ENCODE data around the gene YWHAB. TPM values are rescaled to one million over a fixed set of nuclear protein-coding genes. Genes with fewer than 3 reads are reported as not detected.

Gene YWHAB
- total RNA-seq, 4 donors from 2014 or later: 110 to 170 (median 133) TPM

DNA sequence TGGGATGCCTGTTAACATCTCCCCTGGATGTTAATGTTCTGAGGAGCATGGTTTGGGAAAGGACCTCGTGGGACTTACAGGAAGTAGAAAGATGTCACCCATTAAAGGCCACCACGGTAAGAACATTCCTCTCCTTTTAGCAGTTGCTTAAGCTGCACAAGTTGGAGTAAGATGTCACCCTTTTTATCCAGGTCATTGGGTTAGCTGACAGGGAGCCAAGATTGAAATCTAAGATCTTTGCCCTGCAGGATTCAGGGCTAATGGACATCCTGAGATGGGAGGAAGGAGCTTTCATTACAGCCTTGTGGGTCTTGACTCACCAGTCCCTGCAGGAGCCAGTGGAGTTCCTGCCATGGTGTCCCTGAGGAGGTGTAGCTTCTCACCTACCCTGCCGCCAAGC lies 46.4 kb downstream of the YWHAB start:
- H3K9me3 ChIP-seq: no peaks in the 10 kb centered on the region
- intact Hi-C loops (cut with DNase I): no loop called here
- H3K27ac ChIP-seq: no peak overlapping the region
- H3K4me3 ChIP-seq: no peak overlapping the region
- no peaks in the 10 kb centered on the region for H3K4me1 ChIP-seq
- DNase-seq: no peak
- peaks cover 0 to 52% (median 0%) of the 10 kb centered on the region in 3 donors for H3K36me3 ChIP-seq
- 74 to 88% methylated on average over 3 of the region's 3 CpGs for WGBS, 2 donors
- no peaks in the 10 kb centered on the region for H3K27me3 ChIP-seq
- TF ChIP-seq, protein P1, sequence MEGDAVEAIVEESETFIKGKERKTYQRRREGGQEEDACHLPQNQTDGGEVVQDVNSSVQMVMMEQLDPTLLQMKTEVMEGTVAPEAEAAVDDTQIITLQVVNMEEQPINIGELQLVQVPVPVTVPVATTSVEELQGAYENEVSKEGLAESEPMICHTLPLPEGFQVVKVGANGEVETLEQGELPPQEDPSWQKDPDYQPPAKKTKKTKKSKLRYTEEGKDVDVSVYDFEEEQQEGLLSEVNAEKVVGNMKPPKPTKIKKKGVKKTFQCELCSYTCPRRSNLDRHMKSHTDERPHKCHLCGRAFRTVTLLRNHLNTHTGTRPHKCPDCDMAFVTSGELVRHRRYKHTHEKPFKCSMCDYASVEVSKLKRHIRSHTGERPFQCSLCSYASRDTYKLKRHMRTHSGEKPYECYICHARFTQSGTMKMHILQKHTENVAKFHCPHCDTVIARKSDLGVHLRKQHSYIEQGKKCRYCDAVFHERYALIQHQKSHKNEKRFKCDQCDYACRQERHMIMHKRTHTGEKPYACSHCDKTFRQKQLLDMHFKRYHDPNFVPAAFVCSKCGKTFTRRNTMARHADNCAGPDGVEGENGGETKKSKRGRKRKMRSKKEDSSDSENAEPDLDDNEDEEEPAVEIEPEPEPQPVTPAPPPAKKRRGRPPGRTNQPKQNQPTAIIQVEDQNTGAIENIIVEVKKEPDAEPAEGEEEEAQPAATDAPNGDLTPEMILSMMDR (IDR thresholded peaks at IDR 0.05): no peak
- TF ChIP-seq POLR2A (IDR thresholded peaks at IDR 0.05): no peak

DNA sequence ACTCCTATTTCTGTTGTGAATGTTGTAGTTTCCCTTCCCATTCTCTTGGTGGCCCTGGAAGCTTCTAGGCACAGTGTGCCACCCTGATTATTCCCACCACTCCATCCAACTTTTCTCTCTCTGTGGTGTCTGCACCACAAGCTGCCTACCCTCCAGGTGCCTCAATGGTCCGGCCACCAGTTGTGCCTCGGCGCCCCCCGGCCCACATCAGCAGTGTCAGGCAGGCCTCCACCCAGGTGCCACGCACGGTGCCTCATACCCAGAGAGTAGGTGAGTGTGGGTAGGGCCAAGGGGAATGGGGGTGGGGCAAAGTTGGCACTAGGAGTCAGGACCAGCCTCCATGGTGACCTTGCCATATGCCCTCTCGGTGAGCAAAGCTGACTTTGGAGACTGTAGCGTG lies 47.4 kb downstream of the YWHAB start:
- no peak for TF ChIP-seq POLR2A (IDR thresholded peaks at IDR 0.05)
- TF ChIP-seq, protein P1 (IDR thresholded peaks at IDR 0.05): no peak
- intact Hi-C loops (cut with DNase I): no loop called here
- Histone ChIP-seq H3K27me3 (no peaks in the 10 kb centered on the region), H3K9me3 (no peaks in the 10 kb centered on the region), H3K4me3 (no peak overlapping the region), H3K36me3 (peaks cover 0 to 62% (median 0%) of the 10 kb centered on the region in 3 donors), H3K27ac (no peak overlapping the region), H3K4me1 (no peaks in the 10 kb centered on the region)
- no peak for DNase-seq
- WGBS, 2 donors: 88 to 98% methylated on average over 3 to 7 of the region's 8 CpGs

DNA sequence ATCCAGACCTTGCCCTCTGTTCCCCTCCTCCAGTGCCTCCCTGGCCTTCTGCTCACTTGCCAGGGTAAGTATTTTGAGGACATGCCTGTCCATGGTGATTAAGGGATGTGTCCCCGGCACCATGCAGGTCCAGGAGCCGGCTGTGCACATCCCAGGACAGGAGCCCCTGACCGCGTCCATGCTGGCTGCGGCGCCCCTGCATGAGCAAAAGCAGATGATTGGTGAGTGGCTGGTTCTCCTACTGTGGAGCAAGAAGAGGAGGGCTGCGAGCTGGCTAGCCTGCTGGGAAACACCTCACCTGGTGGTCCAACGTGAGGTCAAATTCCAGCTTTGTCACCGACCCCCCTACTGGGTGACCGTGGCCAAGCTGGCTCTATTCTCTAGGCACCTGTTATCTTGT lies 51.0 kb downstream of the YWHAB start:
- 88 to 92% methylated on average over 8 of the region's 10 CpGs for WGBS, 2 donors
- no peaks in the 10 kb centered on the region for H3K9me3 ChIP-seq
- no peak overlapping the region for H3K27ac ChIP-seq
- no peak overlapping the region for H3K4me3 ChIP-seq
- intact Hi-C loops (cut with DNase I): no loop called here
- no peak for DNase-seq
- H3K27me3 ChIP-seq: no peaks in the 10 kb centered on the region
- H3K36me3 ChIP-seq: peaks cover 0 to 81% (median 0%) of the 10 kb centered on the region in 3 donors
- TF ChIP-seq POLR2A (IDR thresholded peaks at IDR 0.05): no peak
- TF ChIP-seq, protein P1 (IDR thresholded peaks at IDR 0.05): no peak
- H3K4me1 ChIP-seq: no peaks in the 10 kb centered on the region

DNA sequence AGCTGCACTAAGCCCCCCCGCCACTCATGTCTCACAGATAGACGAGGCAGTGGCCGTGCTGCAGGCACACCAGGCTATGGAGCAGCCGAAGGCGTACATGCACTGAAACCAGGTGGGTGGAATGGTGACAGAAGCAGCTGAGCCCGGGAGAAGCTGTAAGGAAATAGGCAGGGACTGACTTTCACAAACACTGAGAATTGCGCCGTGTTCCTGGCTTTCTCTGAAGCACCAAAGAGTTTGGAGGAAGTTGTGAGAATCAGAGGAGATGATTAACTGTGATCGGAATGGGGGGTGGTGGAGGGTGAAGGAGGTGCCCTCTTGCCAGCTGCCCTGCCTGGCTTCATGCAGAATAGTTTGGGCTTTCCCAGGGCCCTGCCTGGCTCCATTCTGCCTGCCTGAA lies 53.1 kb downstream of the YWHAB start:
- Histone ChIP-seq H3K4me3 (no peak overlapping the region), H3K27me3 (no peaks in the 10 kb centered on the region), H3K9me3 (no peaks in the 10 kb centered on the region), H3K36me3 (peaks cover 0 to 85% (median 10%) of the 10 kb centered on the region in 3 donors), H3K27ac (peak overlapping the region in 1 of 4 donors; percentile 7), H3K4me1 (no peaks in the 10 kb centered on the region)
- intact Hi-C loops (cut with DNase I): no loop called here
- TF ChIP-seq, protein P1 (IDR thresholded peaks at IDR 0.05): no peak
- TF ChIP-seq POLR2A (IDR thresholded peaks at IDR 0.05): no peak
- WGBS, 2 donors: 82 to 84% methylated on average over 9 of the region's 9 CpGs
- no peak for DNase-seq

DNA sequence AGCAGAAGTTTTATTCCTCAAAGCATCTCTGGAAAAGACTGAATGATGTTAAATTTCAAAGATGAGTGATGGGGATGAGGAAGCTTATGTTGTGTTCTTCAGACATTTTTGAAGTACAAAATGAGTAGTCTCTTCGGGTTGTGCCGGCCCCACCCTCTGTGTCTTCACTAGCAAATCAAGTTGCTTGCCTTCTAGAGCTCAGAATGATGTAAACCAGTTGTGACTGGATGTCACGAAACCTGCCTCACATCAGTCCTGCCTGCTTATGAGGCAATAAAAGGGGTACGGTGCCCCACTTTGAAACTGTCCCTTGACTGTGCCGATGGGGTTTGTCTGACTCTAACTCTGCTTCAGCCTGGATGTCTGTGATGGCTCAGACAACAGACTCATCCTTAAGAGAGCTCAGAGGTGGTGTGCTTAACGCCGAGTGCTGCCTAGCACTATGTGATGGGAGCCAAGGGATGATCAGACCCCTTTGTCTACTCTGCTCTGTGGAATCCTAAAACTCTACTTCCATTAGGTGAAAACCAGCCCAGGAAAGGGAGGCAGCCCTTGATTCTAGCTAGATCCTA lies 55.7 kb downstream of the YWHAB start:
- Histone ChIP-seq H3K9me3 (no peaks in the 10 kb centered on the region), H3K27me3 (no peaks in the 10 kb centered on the region), H3K4me3 (no peak overlapping the region), H3K27ac (no peak overlapping the region), H3K4me1 (no peaks in the 10 kb centered on the region), H3K36me3 (peaks cover 0 to 98% (median 20%) of the 10 kb centered on the region in 3 donors)
- TF ChIP-seq, protein P1 (IDR thresholded peaks at IDR 0.05): no peak
- no peak for TF ChIP-seq POLR2A (IDR thresholded peaks at IDR 0.05)
- WGBS, 2 donors: 80 to 85% methylated on average over 4 to 7 of the region's 7 CpGs
- intact Hi-C loops (cut with DNase I): no loop called here
- DNase-seq: no peak
